Posterior cingulate gyrus (tissue), 11 donors: ENCODE data around the gene TPRKB.
"Not testable (repeated sequence)": the region's sequence is repeated elsewhere in the genome, so short reads cannot be mapped to it uniquely, and the experiment has no call there.

Experiments
- DNase-seq, 10 donors: peaks; one replicate each; pipeline versions ENCODE4 v3.0.0 to v3.0.0-alpha.2; 2020 to 2021; ENCODE audit warnings: mixed read lengths in 3 of 10
- intact Hi-C: fragments of 100-400 bp; cut with DNase I; formaldehyde crosslinking; loops from one replicate; pipeline ENCODE4 v1.15.1; 2023

TPRKB gene

DNA sequence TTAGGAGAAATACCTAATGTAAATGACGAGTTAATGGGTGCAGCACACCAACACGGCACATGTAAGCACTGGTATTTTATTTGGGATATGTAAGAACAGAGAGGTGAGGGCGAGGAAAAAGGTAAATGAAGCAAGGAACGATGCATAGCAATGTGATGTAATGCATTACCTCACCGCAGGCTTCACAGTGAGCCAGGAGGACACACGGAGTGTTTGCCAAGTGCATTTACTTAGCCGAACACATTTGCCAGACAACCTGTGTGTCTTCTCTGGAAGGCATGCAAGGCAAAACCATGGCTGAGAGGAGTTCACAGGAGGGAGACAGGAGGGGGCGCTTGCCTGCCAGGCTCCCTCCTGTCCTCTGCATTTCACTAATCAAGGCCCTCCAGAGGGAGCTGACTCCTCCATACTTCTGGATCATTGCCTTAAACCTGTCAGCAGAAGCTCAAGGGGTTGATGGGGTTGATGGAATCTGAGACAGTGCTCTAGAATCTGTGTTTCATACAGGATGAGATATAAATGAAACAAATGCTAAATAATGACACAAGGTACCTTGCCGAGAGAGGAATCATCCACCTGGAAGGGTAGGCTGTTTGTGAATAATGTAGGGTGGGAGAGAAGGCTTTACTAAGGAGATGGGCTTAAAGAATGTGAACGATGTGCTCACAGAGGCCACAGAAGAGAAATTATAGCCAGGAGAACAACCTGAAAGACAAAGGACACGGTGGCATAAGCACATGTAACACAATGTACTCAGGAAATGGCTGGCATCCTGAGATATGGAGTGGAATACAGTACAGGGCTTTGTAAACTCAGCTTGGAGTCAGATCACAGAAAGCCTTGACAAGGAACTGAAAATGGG, 9.1 kb upstream of the TPRKB start:
- DNase-seq, result no peak
- intact Hi-C loops, result no loop called here

DNA sequence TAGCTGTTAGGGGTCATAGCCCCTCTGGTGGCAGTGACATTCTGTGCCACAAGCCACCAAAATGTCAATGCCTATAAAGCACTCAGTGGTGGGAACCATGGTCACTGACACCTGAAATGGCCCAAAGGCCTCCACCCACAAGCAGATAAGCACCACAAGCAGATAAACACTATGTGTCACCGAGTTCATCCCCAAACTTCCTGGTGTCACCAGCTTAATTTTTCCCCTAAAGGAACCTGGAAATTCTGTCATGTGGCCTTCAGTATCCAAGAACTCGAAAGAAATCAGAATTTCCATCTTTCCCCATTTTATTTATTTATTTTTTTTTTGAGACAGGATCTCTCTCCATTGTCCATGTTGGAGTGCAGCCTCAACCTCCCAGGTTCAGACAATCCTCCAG, 3.6 kb upstream of the TPRKB start:
- intact Hi-C loops, result no loop called here
- no peak for DNase-seq

DNA sequence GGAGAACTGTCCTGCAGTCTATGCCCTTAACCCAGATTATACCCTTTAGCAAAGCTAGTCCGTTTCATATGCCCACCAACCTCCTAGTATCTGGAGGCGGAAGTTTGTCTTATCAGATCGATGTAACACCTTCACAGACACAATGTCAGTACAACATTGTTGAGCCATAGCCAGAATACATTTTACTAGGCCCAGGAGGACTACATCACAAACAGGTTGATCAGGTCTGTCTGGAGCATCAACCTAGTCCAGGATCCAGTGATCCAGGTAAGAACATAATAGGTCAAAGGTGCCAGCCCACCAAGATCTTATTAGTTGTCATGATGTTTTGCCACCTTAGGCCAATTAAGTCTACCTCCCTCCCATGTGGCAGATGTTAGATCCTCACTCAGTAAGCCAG, 2.0 kb upstream of the TPRKB start:
- intact Hi-C loops, result loop anchor here (10.0 kb wide), 1 partner anchor 504 kb away; the partner anchor contains the start of genes CCT7 and PRADC1
- DNase-seq, result no peak

DNA sequence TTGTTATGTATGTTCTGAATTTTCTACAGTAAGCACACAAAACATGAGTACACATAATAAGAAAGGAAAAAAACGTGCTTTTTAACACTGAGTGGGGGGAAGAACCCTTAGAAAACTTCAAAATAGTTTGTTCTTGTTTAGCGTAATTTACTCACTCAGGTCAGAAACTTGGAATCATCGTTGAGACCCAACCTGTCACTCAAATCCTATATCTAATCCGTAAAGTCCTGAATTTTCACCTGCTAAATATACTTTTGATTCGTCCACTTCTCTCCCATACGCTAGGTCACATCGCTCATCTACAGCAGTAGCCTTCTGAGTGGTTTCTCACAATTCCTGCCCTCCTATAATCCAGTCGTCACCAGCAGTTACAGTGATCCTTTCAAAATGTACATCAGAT, 767 bp downstream of the TPRKB start:
- no peak for DNase-seq
- intact Hi-C loops, result loop anchor here (10.0 kb wide), 1 partner anchor 502 kb away; the partner anchor contains the start of genes CCT7 and PRADC1

- intact Hi-C loops, result loop anchor here (10.0 kb wide), 1 partner anchor 496 kb away; the partner anchor contains the start of genes CCT7 and PRADC1
- DNase-seq, result peak in 8 of 10 donors; percentile 15 to 90 (median 32)
Observed at GRCh38 chr2:73730810-73731209, 6.3 kb downstream of the TPRKB start.

- DNase-seq, result no peak
- intact Hi-C loops, result no loop called here
Observed at GRCh38 chr2:73728711-73729110, 8.4 kb downstream of the TPRKB start.

DNA sequence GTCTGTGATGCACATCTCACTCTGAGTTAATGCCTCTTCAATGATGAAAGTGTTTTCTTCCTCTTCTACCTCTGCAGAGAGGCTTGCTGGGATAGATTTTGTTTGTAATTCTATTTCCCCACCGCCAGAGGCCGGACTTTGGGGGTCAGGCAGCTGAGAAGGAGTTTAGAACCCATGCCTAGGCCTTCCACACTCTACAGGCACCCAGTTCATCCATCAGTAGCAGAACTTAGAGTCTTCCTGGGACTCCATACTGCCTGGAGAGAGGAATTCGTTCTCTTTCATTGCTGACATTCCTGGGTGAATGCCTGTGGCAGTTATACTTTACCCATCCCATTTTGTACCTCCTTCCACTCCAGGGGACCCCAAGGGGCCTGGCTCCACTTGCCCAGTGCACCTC, 9.1 kb downstream of the TPRKB start:
- no peak for DNase-seq
- intact Hi-C loops, result no loop called here

- intact Hi-C loops, DNase-seq: not testable (repeated sequence)
Observed at GRCh38 chr2:73726657-73727056, 10.5 kb downstream of the TPRKB start.

DNA sequence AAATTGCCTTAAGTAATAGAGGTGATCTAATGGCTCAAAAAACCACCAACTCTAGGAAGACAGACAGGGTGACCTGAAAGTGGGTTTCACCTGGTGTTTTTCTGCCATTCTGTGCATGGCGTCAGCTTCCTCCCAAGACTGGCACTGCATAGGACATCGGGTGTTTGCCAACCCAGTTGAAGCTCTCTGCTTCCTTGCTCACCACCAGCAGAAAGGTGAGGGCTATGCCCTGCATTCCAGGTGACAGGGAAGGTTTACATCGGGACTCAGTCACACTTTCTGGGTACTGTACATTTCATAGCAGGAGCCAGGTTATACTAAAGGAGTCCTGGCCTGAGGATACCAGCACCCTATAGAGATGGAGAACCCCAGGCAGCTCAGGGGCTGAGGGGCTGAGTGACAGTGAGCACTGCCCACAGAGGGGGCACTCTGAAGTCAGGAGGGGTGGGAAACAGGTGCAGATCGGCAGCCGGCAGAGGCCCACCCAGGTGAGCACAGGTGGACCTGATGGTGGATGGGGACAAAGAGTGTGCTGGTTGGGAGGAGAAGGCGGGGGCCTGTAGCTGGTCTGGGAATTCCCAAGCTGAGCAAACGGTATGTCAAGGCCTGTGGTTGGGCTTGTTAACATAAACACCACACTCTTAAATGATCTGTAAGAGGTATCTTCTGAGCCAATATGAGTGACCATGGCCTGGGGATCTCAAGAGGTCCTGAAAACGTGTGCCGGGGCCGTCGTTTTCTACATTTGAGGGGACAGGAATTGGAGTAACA, 18.1 kb downstream of the TPRKB start:
- intact Hi-C loops, result no loop called here
- no peak for DNase-seq

- intact Hi-C loops, result no loop called here
Observed at GRCh38 chr2:73718421-73718820, 18.7 kb downstream of the TPRKB start.

GRCh38 chr2:73717695-73718094, 19.4 kb downstream of the TPRKB start:
- DNase-seq, intact Hi-C loops: not testable (repeated sequence)

More at GRCh38 chr2:73718421-73718820, 18.7 kb downstream of the TPRKB start:
- peak in 1 of 10 donors; percentile 73 for DNase-seq

GRCh38 chr2:73717251-73717606, 19.9 kb downstream of the TPRKB start:
- no peak for DNase-seq
- intact Hi-C loops, result no loop called here

GRCh38 chr2:73716543-73717250, 20.4 kb downstream of the TPRKB start:
- intact Hi-C loops, result no loop called here
- DNase-seq, result no peak

- intact Hi-C loops, result no loop called here
- no peak for DNase-seq
Observed at GRCh38 chr2:73714091-73714490, 23.1 kb downstream of the TPRKB start.

GRCh38 chr2:73708527-73708926, 28.6 kb downstream of the TPRKB start:
- DNase-seq, result no peak

DNA sequence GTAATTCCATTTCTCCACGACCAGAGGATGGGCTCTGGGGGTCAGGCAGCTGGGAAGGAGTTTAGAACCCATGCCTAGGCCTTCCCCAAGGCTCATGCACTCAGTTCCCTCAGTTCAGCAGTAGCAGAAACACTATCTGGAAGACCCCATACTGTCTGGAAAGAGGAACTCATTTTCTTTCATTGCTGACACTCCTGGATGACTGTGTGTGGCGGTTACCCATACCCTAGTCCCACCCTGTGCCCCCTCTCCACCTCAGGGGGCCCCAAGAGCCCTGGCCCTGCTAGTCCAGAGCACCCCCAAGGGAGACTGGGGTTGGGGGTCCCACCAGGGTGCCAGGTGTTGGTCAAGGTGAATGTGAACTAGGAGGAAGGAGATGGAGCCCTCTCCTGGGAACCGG, 29.5 kb downstream of the TPRKB start:
- no peak for DNase-seq
- intact Hi-C loops, result no loop called here

More at GRCh38 chr2:73708527-73708926, 28.6 kb downstream of the TPRKB start:
- intact Hi-C loops, result no loop called here

GRCh38 chr2:73707058-73707457, 30.1 kb downstream of the TPRKB start:
- no peak for DNase-seq
- intact Hi-C loops, result no loop called here

DNA sequence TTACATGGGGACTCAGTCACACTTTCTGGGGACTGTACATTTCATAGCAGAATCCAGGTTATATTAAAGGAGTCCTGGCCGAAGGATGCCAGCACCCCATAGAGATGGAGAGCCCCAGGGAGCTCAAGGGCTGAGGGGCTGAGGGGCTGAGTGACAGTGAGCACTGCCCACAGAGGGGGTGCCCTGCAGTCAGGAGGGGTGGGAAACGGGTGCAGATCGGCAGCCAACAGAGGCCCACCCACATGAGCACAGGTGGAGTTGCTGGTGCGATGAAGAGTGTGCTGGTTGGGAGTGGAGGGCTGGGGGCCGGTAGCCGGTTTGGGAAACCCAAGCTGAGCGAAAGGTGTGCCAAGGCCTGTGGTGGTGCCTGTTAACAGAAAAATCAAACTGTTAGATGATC, 32.1 kb downstream of the TPRKB start:
- intact Hi-C loops, result no loop called here
- DNase-seq, result no peak

DNA sequence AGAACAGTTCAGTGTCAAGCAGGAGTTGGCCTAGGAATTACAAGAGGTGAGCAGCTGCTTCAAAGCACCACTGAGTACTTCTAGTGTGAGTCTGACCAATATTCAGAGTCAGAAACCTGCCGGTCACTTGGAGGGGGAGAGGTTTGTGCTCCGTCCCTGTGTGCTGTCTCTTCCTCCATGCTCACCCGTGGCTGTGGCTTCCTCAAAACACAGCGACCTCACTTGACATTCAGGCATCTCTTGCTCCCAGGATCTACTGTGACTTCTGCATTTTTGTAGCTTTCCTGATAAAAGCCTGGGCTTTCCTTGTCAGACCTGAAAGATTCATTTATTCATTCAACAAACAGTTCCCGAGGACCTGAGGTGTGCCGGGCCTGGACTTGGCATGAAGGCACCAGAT, 32.9 kb downstream of the TPRKB start:
- intact Hi-C loops, result no loop called here

GRCh38 chr2:73703675-73704074, 33.5 kb downstream of the TPRKB start:
- intact Hi-C loops, result no loop called here
- DNase-seq, result no peak

More for the DNA sequence above, 32.9 kb downstream of the TPRKB start:
- no peak for DNase-seq
